GM21737 (cell line): ENCODE measurements around the gene RREB1.

ENCODE experiments used
- ATAC-seq: cut with Tn5 transposase; IDR thresholded peaks from one replicate; pipeline ENCODE4 v1.9.1; 2021; ENCODE audit warnings: mild to moderate bottlenecking, moderate library complexity; ENCODE audit not compliant: unreplicated experiment

Gene RREB1

GRCh38 chr6:7159790-7160525 lies 52.2 kb downstream of the RREB1 start:
- ATAC-seq, result no peak

- no peak for ATAC-seq
These were observed 53.5 kb downstream of the RREB1 start for GRCh38 chr6:7161253-7161623.

GRCh38 chr6:7161845-7162244 lies 54.1 kb downstream of the RREB1 start:
- ATAC-seq, result no peak

- ATAC-seq, result no peak
These were observed 55.9 kb downstream of the RREB1 start for GRCh38 chr6:7163661-7164071.

- ATAC-seq, result no peak
These were observed 56.8 kb downstream of the RREB1 start for GRCh38 chr6:7164536-7165001.

GRCh38 chr6:7165002-7165889 lies 57.5 kb downstream of the RREB1 start:
- ATAC-seq, result no peak

- ATAC-seq, result no peak
These were observed 58.1 kb downstream of the RREB1 start for GRCh38 chr6:7165890-7166267.

GRCh38 chr6:7166410-7167293 lies 58.9 kb downstream of the RREB1 start:
- no peak for ATAC-seq

GRCh38 chr6:7169296-7169721 lies 61.5 kb downstream of the RREB1 start:
- no peak for ATAC-seq

- no peak for ATAC-seq
These were observed 62.5 kb downstream of the RREB1 start for GRCh38 chr6:7170117-7170732.

GRCh38 chr6:7171119-7171518 lies 63.4 kb downstream of the RREB1 start:
- ATAC-seq, result no peak

GRCh38 chr6:7171733-7172132 lies 64.0 kb downstream of the RREB1 start:
- ATAC-seq, result no peak

GRCh38 chr6:7172649-7173048 lies 64.9 kb downstream of the RREB1 start:
- ATAC-seq, result no peak

GRCh38 chr6:7173843-7174503 lies 66.2 kb downstream of the RREB1 start:
- ATAC-seq, result no peak

GRCh38 chr6:7175462-7175861 lies 67.7 kb downstream of the RREB1 start:
- no peak for ATAC-seq

- ATAC-seq, result no peak
These were observed 68.4 kb downstream of the RREB1 start for GRCh38 chr6:7176208-7176607.

GRCh38 chr6:7178280-7178679 lies 70.5 kb downstream of the RREB1 start:
- ATAC-seq, result no peak

- ATAC-seq, result no peak
These were observed 73.0 kb downstream of the RREB1 start for GRCh38 chr6:7180751-7181150.

GRCh38 chr6:7183707-7184106 lies 75.9 kb downstream of the RREB1 start:
- ATAC-seq, result no peak

- no peak for ATAC-seq
These were observed 76.7 kb downstream of the RREB1 start for GRCh38 chr6:7184502-7184901.
